Dendritic cell treated with granulocyte-macrophage colony-stimulating factor and Interleukin-4, amounts not matched to agents 40 ng/mL and 50 ng/mL, for 4 days (primary cell): ENCODE data around the gene TSPYL1.
"Not testable (repeated sequence)": the region's sequence is repeated elsewhere in the genome, so short reads cannot be mapped to it uniquely, and the experiment has no call there.

ENCODE experiments used
- H3K27ac Mint-ChIP-seq: one replicate; pipeline ENCODE4 v1.8.0; 2022; ENCODE audit warnings: mild to moderate bottlenecking, mixed read lengths
- H3K27me3 Mint-ChIP-seq: one replicate; pipeline ENCODE4 v1.8.0; 2022; ENCODE audit warnings: mild to moderate bottlenecking, mixed read lengths
- H3K36me3 Mint-ChIP-seq: one replicate; pipeline ENCODE4 v1.8.0; 2022; ENCODE audit warnings: low read depth, mixed read lengths
- H3K4me1 Mint-ChIP-seq: one replicate; pipeline ENCODE4 v1.8.0; 2022; ENCODE audit warnings: low read depth, mixed read lengths
- H3K4me3 Mint-ChIP-seq: one replicate; pipeline ENCODE4 v1.8.0; 2022; ENCODE audit warnings: mild to moderate bottlenecking, moderate library complexity, mixed read lengths
- H3K9me3 Mint-ChIP-seq: one replicate; pipeline ENCODE4 v1.8.0; 2022; ENCODE audit warnings: mixed read lengths
- intact Hi-C: fragments of 100-400 bp; cut with micrococcal nuclease; formaldehyde crosslinking; loops from one replicate; pipeline ENCODE4 v1.15.0; 2022

TSPYL1 gene

GRCh38 chr6:116286773-116287358 is 7.1 kb upstream of the TSPYL1 start:
- no peak overlapping the region for H3K4me3 Mint-ChIP-seq
- H3K9me3 Mint-ChIP-seq = no peaks in the 10 kb centered on the region
- no peaks in the 10 kb centered on the region for H3K27me3 Mint-ChIP-seq
- H3K4me1 Mint-ChIP-seq = no peaks in the 10 kb centered on the region
- H3K36me3 Mint-ChIP-seq = no peaks in the 10 kb centered on the region
- intact Hi-C loops = loop anchor here (1.0 to 5.0 kb wide), 2 partner anchors 85 to 245 kb away; partner anchors contain the start of gene DSE
- H3K27ac Mint-ChIP-seq = no peak overlapping the region

DNA sequence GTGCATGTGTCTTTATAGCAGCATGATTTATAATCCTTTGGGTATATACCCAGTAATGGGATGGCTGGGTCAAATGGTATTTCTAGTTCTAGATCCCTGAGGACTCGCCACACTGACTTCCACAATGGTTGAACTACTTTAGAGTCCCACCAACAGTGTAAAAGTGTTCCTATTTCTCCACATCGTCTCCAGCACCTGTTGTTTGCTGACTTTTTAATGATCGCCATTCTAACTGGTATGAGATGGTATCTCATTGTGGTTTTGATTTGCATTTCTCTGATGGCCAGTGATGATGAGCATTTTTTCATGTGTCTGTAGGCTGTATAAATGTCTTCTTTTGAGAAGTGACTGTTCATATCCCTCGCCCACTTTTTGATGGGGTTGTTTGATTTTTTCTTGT is 5.3 kb upstream of the TSPYL1 start:
- not testable (repeated sequence) for H3K4me1 Mint-ChIP-seq, H3K36me3 Mint-ChIP-seq, H3K27me3 Mint-ChIP-seq, H3K9me3 Mint-ChIP-seq, H3K27ac Mint-ChIP-seq, H3K4me3 Mint-ChIP-seq
- intact Hi-C loops = loop anchor here (5.0 kb wide), 1 partner anchor 87 kb away; the partner anchor contains the start of gene DSE

DNA sequence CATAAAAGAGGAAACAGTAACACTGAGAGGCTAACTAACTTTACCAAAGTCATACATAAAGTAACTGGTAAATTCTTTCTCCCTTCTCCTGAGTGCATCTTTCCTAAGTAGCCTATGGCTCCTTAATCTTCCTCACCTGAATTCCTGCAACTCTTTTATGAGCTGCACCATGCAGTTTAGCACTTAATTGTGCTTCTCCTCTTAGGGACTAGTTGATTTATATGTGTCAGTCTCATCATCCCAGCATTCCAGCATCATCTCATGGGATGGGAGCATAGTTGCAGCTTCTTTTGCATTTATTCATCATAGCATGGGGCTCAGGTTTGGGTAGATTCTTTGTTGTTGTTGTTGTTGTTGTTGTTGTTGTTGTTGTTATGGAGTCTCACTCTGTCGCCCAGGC is 3.5 kb upstream of the TSPYL1 start:
- intact Hi-C loops = no loop called here
- Mint-ChIP-seq H3K27me3 (no peaks in the 10 kb centered on the region), H3K27ac (no peak overlapping the region), H3K36me3 (peaks cover 18% of the 10 kb centered on the region), H3K4me3 (no peak overlapping the region), H3K9me3 (no peaks in the 10 kb centered on the region), H3K4me1 (peaks cover 20% of the 10 kb centered on the region)

DNA sequence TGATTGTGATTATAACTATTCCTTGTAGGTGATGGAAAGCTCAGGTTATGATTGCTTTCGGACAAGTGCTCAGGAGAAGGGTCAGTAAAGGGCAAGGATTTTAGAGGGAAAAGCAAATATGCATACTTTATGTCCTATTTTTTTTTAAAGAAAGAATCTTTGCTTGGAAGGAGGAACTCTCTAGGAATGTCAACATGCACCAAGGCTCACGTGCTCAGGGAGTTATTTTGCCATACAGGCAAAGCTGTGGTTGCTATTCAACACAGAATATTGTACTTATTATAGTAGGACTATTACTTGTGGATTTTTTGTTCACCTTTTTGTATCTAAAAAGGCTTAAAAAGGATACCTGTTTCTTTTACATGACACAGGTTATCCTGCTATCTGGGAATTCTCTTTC is 3.0 kb upstream of the TSPYL1 start:
- intact Hi-C loops = no loop called here
- Mint-ChIP-seq H3K9me3 (no peaks in the 10 kb centered on the region), H3K4me3 (no peak overlapping the region), H3K27ac (no peak overlapping the region), H3K27me3 (no peaks in the 10 kb centered on the region), H3K4me1 (peaks cover 25% of the 10 kb centered on the region), H3K36me3 (peaks cover 23% of the 10 kb centered on the region)

GRCh38 chr6:116280933-116281316 is 1.2 kb upstream of the TSPYL1 start:
- no peaks in the 10 kb centered on the region for H3K9me3 Mint-ChIP-seq
- intact Hi-C loops = no loop called here
- peak overlapping the region; percentile 91 for H3K27ac Mint-ChIP-seq
- no peak overlapping the region for H3K4me3 Mint-ChIP-seq
- no peaks in the 10 kb centered on the region for H3K27me3 Mint-ChIP-seq
- peaks cover 32% of the 10 kb centered on the region for H3K36me3 Mint-ChIP-seq
- peaks cover 38% of the 10 kb centered on the region for H3K4me1 Mint-ChIP-seq

DNA sequence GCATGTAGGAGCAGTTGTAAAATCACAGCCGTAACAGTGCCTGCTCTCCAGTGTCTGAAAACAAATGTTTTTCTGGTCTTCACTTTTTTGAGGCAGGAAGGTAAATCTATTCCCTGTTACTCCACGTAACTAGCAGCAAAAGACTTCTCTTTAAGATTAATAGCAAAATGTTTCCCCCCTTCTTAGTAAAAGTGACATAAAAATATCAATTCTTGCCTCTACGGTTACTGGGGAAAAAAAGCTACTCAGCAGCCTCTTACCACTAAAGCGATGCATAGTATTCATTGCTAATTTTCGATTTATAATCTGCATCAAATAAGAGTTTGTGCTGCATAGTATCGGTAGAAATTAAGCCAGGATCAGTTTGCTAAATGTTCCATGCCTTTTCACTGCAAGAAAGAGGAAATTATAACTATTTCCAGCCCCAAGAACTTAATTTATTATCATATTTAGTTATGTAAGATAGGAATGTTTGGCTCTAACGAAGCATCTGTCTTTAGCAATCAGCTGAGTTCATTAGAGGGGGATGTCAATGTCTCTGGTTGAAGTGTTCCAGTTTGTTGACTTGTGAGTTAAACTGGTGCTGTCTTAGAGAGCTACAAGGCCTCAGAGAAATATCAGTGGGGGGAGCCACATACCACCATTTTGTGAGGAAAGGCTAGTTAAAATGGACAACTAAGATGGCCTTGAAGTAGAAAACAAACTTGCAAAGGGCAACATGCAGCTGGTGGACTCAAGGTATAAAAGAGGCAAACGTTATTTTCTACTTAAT is 617 bp upstream of the TSPYL1 start:
- peaks cover 44% of the 10 kb centered on the region for H3K4me1 Mint-ChIP-seq
- intact Hi-C loops = no loop called here
- peak overlapping the region; percentile 91 for H3K27ac Mint-ChIP-seq
- H3K27me3 Mint-ChIP-seq = no peaks in the 10 kb centered on the region
- H3K4me3 Mint-ChIP-seq = peak overlapping the region; percentile 91
- H3K9me3 Mint-ChIP-seq = no peaks in the 10 kb centered on the region
- H3K36me3 Mint-ChIP-seq = peaks cover 34% of the 10 kb centered on the region

DNA sequence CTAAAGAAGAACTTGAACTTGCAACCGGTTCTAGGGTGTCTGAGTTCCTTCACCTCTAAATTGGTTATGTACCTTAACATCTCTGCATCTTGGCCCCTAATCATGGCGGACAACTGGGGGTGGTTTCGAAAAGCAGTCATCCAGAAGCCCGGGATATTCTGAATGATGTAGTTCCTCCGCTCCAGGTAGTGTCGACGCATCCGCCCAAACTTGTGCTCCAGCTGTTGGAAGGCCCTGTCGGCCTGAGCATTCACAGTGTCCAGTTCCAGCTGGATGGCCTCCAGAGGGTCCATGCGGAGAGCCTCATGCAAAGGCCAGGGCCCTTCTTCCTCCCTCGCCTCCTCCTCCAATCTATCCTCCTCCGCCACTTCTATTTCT is 887 bp downstream of the TSPYL1 start:
- H3K4me3 Mint-ChIP-seq = peak overlapping the region; percentile 91
- intact Hi-C loops = loop anchor here (2.0 to 5.0 kb wide), 2 partner anchors 128 to 292 kb away; partner anchors contain the start of gene RWDD1
- H3K9me3 Mint-ChIP-seq = no peaks in the 10 kb centered on the region
- peaks cover 48% of the 10 kb centered on the region for H3K4me1 Mint-ChIP-seq
- H3K36me3 Mint-ChIP-seq = peaks cover 45% of the 10 kb centered on the region
- H3K27me3 Mint-ChIP-seq = no peaks in the 10 kb centered on the region
- peak overlapping the region; percentile 91 for H3K27ac Mint-ChIP-seq

DNA sequence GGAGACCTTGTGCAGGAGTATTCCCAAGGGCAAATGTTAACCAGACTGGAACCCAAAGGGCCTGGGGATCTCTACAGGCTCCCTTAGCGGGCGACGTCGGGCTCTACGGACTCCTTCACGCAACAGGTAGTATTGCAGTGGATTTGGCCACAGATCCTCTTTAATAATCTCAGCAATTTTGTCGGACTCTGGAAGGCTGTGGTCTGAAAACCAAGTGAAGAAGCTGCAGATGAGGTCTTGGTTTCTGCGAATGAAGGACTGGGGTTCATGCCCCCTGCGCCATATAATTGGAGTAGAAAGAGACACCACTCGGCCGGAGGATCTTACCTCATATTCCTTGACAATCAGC is 1.3 kb downstream of the TSPYL1 start:
- Mint-ChIP-seq H3K27ac (peak overlapping the region; percentile 91), H3K36me3 (peaks cover 49% of the 10 kb centered on the region), H3K4me1 (peaks cover 48% of the 10 kb centered on the region), H3K9me3 (no peaks in the 10 kb centered on the region), H3K4me3 (peak overlapping the region; percentile 91), H3K27me3 (no peaks in the 10 kb centered on the region)
- intact Hi-C loops = loop anchor here (2.0 to 5.0 kb wide), 2 partner anchors 129 to 292 kb away; partner anchors contain the start of gene RWDD1

GRCh38 chr6:116277124-116277523 is 2.6 kb downstream of the TSPYL1 start:
- Mint-ChIP-seq H3K27me3 (no peaks in the 10 kb centered on the region), H3K36me3 (peaks cover 54% of the 10 kb centered on the region), H3K4me3 (peak overlapping the region; percentile 91), H3K9me3 (no peaks in the 10 kb centered on the region), H3K27ac (peak overlapping the region; percentile 23), H3K4me1 (peaks cover 48% of the 10 kb centered on the region)
- intact Hi-C loops = loop anchor here (5.0 kb wide), 1 partner anchor 130 kb away; no protein-coding TSS in a partner anchor

GRCh38 chr6:116271149-116271708 is 8.5 kb downstream of the TSPYL1 start:
- Mint-ChIP-seq H3K4me1 (peaks cover 13% of the 10 kb centered on the region), H3K4me3 (no peak overlapping the region), H3K9me3 (no peaks in the 10 kb centered on the region), H3K27ac (no peak overlapping the region), H3K36me3 (peaks cover 27% of the 10 kb centered on the region), H3K27me3 (no peaks in the 10 kb centered on the region)
- intact Hi-C loops = no loop called here

DNA sequence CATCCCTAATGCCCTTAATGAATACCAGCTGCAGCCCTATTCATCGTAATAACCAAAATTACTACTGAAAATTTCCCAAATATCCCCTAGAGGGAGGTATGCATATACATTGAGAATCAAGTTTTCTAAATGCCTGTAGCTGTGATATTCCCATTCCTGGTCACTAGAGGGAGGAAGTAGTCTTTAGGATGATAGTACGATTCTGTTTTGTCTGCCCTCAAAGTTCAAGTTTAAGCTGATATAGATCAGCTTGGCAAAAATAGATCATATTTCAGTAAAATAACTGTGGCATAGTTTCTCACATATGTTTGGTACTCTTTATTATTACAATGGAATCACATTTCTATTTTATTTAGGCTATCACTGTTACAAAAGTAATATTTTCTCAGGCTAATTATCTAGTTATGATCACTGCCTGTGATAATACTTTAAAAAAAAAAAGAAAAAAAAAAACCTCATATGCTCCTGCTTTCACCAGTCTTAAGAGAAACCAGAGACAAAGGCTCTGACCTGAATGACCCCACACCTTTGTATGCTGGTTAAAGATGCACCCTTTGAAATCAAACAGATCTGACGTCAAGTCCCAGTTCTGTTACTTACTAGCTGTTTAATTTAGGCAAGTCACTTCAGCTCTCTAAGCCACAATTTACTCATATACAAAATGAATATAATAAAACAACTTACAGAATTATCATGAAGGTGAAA is 11.0 kb downstream of the TSPYL1 start:
- H3K4me1 Mint-ChIP-seq = no peaks in the 10 kb centered on the region
- intact Hi-C loops = loop anchor here (1.0 to 5.0 kb wide), 3 partner anchors 264 to 379 kb away; no protein-coding TSS in a partner anchor
- H3K4me3 Mint-ChIP-seq = no peak overlapping the region
- H3K27me3 Mint-ChIP-seq = no peaks in the 10 kb centered on the region
- H3K9me3 Mint-ChIP-seq = peaks cover 8% of the 10 kb centered on the region
- peaks cover 18% of the 10 kb centered on the region for H3K36me3 Mint-ChIP-seq
- no peak overlapping the region for H3K27ac Mint-ChIP-seq

DNA sequence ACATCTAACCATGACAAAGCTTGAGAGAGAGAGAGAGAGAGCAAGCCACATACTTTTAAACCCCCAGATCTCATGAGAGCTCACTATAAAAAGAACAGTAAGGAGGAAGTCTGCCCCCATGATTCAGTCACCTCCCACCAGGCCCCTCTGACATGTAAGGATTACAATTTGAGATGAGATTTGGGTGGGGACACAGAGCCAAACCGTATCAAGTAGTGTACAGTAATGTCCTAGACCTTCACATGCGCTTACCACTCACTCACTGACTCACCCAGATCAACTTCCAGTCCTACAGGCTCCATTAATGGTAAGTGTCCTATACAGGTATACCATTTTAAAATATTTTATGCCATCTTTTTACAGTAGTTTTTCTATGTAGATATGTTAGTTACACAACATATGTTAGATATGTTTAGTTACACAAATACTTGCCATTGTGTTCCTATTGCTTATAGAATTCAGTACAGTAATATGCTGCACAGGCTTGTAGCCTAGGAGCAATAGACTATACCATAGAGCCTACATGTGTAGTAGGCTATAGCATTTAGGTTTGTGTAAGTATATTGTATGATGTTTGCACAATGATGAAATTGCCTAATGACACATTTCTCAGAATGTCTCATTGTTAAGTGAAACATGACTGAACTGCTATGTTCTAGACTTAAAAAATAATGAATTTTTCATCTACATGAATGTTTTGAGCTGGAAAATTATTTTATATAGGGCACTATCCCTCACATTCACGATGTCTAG is 11.7 kb downstream of the TSPYL1 start:
- H3K4me1 Mint-ChIP-seq = no peaks in the 10 kb centered on the region
- H3K36me3 Mint-ChIP-seq = peaks cover 11% of the 10 kb centered on the region
- H3K4me3 Mint-ChIP-seq = no peak overlapping the region
- peaks cover 16% of the 10 kb centered on the region for H3K9me3 Mint-ChIP-seq
- intact Hi-C loops = loop anchor here (1.0 to 5.0 kb wide), 3 partner anchors 264 to 379 kb away; no protein-coding TSS in a partner anchor
- no peaks in the 10 kb centered on the region for H3K27me3 Mint-ChIP-seq
- H3K27ac Mint-ChIP-seq = no peak overlapping the region

GRCh38 chr6:116266803-116267202 is 12.9 kb downstream of the TSPYL1 start:
- intact Hi-C loops = loop anchor here (5.0 kb wide), 2 partner anchors 265 to 380 kb away; no protein-coding TSS in a partner anchor
- no peaks in the 10 kb centered on the region for H3K27me3 Mint-ChIP-seq
- H3K36me3 Mint-ChIP-seq = peaks cover 10% of the 10 kb centered on the region
- no peaks in the 10 kb centered on the region for H3K4me1 Mint-ChIP-seq
- H3K4me3 Mint-ChIP-seq = no peak overlapping the region
- H3K27ac Mint-ChIP-seq = no peak overlapping the region
- H3K9me3 Mint-ChIP-seq = peaks cover 19% of the 10 kb centered on the region
